IPS-15b (cell line): ENCODE results near the gene PCF11.
"Not testable (repeated sequence)": the region's sequence is repeated elsewhere in the genome, so short reads cannot be mapped to it uniquely, and the experiment has no call there.

Source experiments
- H3K27me3 ChIP-seq: one replicate; pipeline ENCODE4 v1.6.1; 2013; ENCODE audit warnings: low read length; ENCODE audit not compliant: control insufficient read depth, insufficient read depth
- H3K36me3 ChIP-seq: one replicate; pipeline ENCODE4 v1.6.1; 2013; ENCODE audit warnings: low read length; ENCODE audit not compliant: control insufficient read depth, insufficient read depth
- H3K4me1 ChIP-seq: one replicate; pipeline ENCODE4 v1.6.1; 2013; ENCODE audit warnings: mild to moderate bottlenecking, low read length; ENCODE audit not compliant: control insufficient read depth, insufficient read depth
- H3K4me3 ChIP-seq: one replicate; pipeline ENCODE4 v1.5.1; 2013; ENCODE audit warnings: low read depth, low read length
- H3K9ac ChIP-seq: one replicate; pipeline ENCODE4 v1.6.1; 2013; ENCODE audit warnings: low read depth, mild to moderate bottlenecking, low read length
- H3K9me3 ChIP-seq: one replicate; pipeline ENCODE4 v1.6.1; 2013; ENCODE audit warnings: mild to moderate bottlenecking, low read length; ENCODE audit not compliant: control insufficient read depth, insufficient read depth

The PCF11 gene

GRCh38 chr11:83195143-83195466 lies 38.2 kb downstream of the PCF11 start:
- Histone ChIP-seq H3K4me3 (peak overlapping the region; percentile 98), H3K36me3 (peaks cover 3% of the 10 kb centered on the region), H3K4me1 (peaks cover 11% of the 10 kb centered on the region), H3K9ac (no peak overlapping the region), H3K27me3 (peaks cover 7% of the 10 kb centered on the region), H3K9me3 (no peaks in the 10 kb centered on the region)

DNA sequence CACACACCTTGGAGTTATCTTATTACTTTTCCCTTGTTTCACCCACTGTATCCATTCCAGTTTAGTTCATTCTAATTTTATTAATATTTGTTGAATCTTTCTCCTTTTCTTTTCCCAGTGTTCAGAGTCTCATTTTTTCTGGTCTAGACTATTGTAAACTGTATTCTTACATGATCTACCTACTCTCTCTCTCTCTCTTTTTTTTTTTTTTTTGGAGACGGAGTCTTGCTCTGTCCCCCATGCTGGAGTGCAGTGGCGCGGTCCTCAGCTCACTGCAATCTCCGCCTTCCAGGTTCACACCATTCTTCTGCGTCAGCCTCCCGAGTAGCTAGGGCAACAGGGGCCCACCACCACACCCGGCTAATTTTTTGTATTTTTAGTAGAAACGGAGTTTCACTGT lies 38.7 kb downstream of the PCF11 start:
- no peak overlapping the region for H3K9ac ChIP-seq
- no peak overlapping the region for H3K4me3 ChIP-seq
- no peaks in the 10 kb centered on the region for H3K9me3 ChIP-seq
- peaks cover 11% of the 10 kb centered on the region for H3K4me1 ChIP-seq
- peaks cover 3% of the 10 kb centered on the region for H3K36me3 ChIP-seq
- H3K27me3 ChIP-seq: peaks cover 7% of the 10 kb centered on the region

- peaks cover 2% of the 10 kb centered on the region for H3K27me3 ChIP-seq
- H3K36me3 ChIP-seq: no peaks in the 10 kb centered on the region
- no peak overlapping the region for H3K4me3 ChIP-seq
- H3K9ac ChIP-seq: no peak overlapping the region
- peaks cover 2% of the 10 kb centered on the region for H3K4me1 ChIP-seq
- H3K9me3 ChIP-seq: no peaks in the 10 kb centered on the region
Observed at GRCh38 chr11:83200035-83200434, 43.1 kb downstream of the PCF11 start.

GRCh38 chr11:83205608-83206185 lies 48.8 kb downstream of the PCF11 start:
- no peaks in the 10 kb centered on the region for H3K27me3 ChIP-seq
- H3K36me3 ChIP-seq: no peaks in the 10 kb centered on the region
- no peaks in the 10 kb centered on the region for H3K9me3 ChIP-seq
- no peaks in the 10 kb centered on the region for H3K4me1 ChIP-seq
- no peak overlapping the region for H3K4me3 ChIP-seq
- H3K9ac ChIP-seq: no peak overlapping the region

GRCh38 chr11:83206221-83206620 lies 49.3 kb downstream of the PCF11 start:
- no peaks in the 10 kb centered on the region for H3K27me3 ChIP-seq
- H3K36me3 ChIP-seq: no peaks in the 10 kb centered on the region
- no peak overlapping the region for H3K9ac ChIP-seq
- H3K4me3 ChIP-seq: no peak overlapping the region
- no peaks in the 10 kb centered on the region for H3K9me3 ChIP-seq
- H3K4me1 ChIP-seq: no peaks in the 10 kb centered on the region

DNA sequence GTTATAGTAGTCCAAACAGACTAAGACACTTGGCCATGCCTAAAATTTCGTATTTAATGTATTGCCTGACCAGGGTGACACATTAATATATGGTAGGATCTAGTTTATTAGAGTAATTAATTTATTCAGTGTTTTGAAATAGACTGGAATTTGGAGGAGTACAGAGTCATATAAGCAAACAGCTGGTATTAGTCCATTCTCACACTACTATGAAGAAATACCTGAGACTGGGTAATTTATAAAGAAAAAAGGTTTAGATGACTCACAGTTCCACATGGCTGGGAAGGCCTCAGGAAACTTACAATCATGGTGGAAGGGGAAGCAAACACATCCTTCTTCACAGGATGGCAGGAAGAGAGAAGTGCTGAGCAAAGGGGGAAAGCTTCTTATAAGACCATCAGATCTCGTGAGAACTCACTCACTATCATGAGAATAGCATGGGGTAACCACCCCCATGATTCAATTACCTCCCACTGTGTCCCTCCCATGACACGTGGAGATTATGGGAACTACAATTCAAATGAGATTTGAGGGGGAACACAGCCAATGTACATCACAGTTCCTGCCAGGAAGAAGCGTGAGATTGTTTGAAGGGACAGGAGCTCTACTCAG lies 49.9 kb downstream of the PCF11 start:
- H3K9ac ChIP-seq, H3K9me3 ChIP-seq, H3K4me1 ChIP-seq, H3K27me3 ChIP-seq, H3K36me3 ChIP-seq, H3K4me3 ChIP-seq: not testable (repeated sequence)

DNA sequence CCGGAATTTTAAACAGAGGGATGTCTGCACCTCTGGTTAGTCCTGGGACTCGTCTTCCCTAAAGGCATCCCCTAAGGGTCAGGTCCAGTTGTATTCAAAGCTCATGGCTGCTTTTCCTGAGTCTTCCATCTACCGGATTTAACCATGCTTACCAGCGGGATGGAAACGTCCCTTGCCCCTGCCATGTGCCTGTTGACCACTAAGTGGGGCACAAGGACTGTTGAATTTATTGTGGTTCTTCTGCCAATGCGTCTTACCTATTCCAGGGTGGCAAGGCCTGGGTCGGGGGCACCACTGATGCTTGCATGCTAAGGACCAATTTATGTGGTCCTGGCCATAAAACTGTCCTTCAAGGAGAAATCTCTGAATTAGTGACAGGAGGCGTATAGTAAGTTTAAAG lies 62.2 kb downstream of the PCF11 start:
- Histone ChIP-seq H3K4me1 (no peaks in the 10 kb centered on the region), H3K9me3 (no peaks in the 10 kb centered on the region)

DNA sequence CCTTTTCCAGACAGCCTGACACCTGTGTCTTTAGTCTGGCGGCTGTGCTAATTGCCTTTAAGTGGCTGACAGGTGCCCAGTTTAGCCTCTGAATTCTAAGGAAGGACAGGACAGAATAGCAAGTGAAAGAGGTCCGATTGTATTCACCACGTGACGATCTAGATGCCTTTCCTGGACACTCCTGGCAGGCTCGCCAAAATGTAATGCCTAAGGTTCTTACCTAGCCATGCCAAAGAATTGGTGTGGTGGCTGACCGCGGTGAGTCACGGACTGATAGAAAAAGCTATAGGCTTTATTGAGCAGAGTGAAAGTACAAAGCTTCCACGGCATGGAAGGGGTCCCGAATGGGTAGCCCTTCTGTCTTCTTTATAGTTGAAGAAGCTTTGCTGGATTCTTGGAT lies 63.3 kb downstream of the PCF11 start:
- Histone ChIP-seq H3K9me3 (no peaks in the 10 kb centered on the region), H3K27me3 (no peaks in the 10 kb centered on the region), H3K36me3 (no peaks in the 10 kb centered on the region), H3K9ac (no peak overlapping the region), H3K4me3 (no peak overlapping the region), H3K4me1 (no peaks in the 10 kb centered on the region)

More for the DNA sequence above, 62.2 kb downstream of the PCF11 start:
- Histone ChIP-seq H3K9ac (no peak overlapping the region), H3K27me3 (no peaks in the 10 kb centered on the region), H3K4me3 (no peak overlapping the region), H3K36me3 (no peaks in the 10 kb centered on the region)

GRCh38 chr11:83221694-83222093 lies 64.8 kb downstream of the PCF11 start:
- no peaks in the 10 kb centered on the region for H3K4me1 ChIP-seq
- no peaks in the 10 kb centered on the region for H3K27me3 ChIP-seq
- H3K36me3 ChIP-seq: no peaks in the 10 kb centered on the region
- H3K4me3 ChIP-seq: no peak overlapping the region
- H3K9me3 ChIP-seq: no peaks in the 10 kb centered on the region
- H3K9ac ChIP-seq: no peak overlapping the region

DNA sequence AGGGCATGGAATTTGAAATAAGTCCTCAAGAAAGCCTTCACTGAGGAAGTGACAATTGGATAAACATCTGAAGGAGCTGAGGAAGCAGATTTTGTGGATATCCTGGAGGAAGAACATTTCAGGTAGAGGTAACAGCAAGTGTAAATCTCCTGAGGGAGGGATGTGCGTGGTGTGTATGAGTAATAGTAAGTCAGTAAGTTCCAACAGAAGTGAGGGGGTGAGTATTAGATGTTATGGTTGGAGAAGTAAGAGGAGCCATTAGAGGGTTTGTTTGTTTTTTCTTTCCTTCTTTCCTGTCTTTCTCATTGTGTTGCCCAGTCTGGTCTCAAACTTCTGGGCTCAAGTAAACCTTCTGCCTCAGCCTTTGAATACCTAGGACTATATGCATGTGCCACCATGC lies 65.6 kb downstream of the PCF11 start:
- no peak overlapping the region for H3K4me3 ChIP-seq
- H3K9ac ChIP-seq: no peak overlapping the region
- no peaks in the 10 kb centered on the region for H3K27me3 ChIP-seq
- no peaks in the 10 kb centered on the region for H3K36me3 ChIP-seq
- H3K4me1 ChIP-seq: no peaks in the 10 kb centered on the region
- H3K9me3 ChIP-seq: no peaks in the 10 kb centered on the region

DNA sequence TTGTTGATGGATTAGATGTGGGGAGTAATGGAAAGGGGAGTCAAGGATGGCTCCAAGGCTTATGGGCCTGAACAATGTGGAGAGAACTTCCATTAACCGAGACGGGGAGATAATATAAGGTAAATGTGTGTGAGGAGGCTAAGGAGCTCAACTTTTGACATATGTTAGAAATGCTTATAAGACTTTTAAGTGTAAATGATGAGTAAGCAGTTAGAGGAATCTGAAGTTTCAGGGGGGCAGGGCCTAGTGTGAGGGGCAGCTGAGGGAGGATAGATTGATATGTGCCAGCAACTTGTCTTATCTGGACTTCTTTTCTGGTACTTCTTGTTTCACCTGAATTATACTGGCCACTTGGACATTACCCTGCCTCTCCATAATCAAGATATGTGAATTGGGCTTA lies 66.5 kb downstream of the PCF11 start:
- Histone ChIP-seq H3K27me3 (no peaks in the 10 kb centered on the region), H3K4me3 (no peak overlapping the region), H3K4me1 (no peaks in the 10 kb centered on the region), H3K36me3 (no peaks in the 10 kb centered on the region), H3K9ac (no peak overlapping the region), H3K9me3 (no peaks in the 10 kb centered on the region)

- H3K4me1 ChIP-seq: no peaks in the 10 kb centered on the region
- H3K9me3 ChIP-seq: no peaks in the 10 kb centered on the region
- no peaks in the 10 kb centered on the region for H3K27me3 ChIP-seq
- H3K9ac ChIP-seq: no peak overlapping the region
- H3K36me3 ChIP-seq: no peaks in the 10 kb centered on the region
- no peak overlapping the region for H3K4me3 ChIP-seq
Observed at GRCh38 chr11:83235825-83236224, 78.9 kb downstream of the PCF11 start.
